Measurements from ENCODE around the gene UNKL. TPM values are rescaled to one million over a fixed set of nuclear protein-coding genes. Genes with fewer than 3 reads are reported as not detected.

UNKL gene
- total RNA-seq, 2 experiments from 2014 or later: 26.0 to 33.4 TPM

- DNase-seq: no peak
- no peaks in the 10 kb centered on the region for H3K9me3 Mint-ChIP-seq
- no peaks in the 10 kb centered on the region for H3K27me3 Mint-ChIP-seq
- intact Hi-C loops (cut with micrococcal nuclease): no loop called here
- CTCF ChIA-PET: interaction anchor here (1.5 kb wide), 1 partner anchor 11 kb away, joined by 6 read pairs; no protein-coding TSS in a partner anchor
- H3K27ac Mint-ChIP-seq: no peak overlapping the region
- H3K36me3 Mint-ChIP-seq: peaks cover 6% of the 10 kb centered on the region
- H3K4me3 Mint-ChIP-seq: no peak overlapping the region
- peaks cover 15% of the 10 kb centered on the region for H3K4me1 Mint-ChIP-seq (ENCODE audit: low read depth)
- POLR2A ChIA-PET: no interaction called here
These were observed 39.8 kb downstream of the UNKL start for GRCh38 chr16:1374418-1375297.

GRCh38 chr16:1372292-1372950 is 42.1 kb downstream of the UNKL start:
- ChIA-PET POLR2A (no interaction called here), CTCF (no interaction called here)
- Mint-ChIP-seq H3K4me1 (ENCODE audit: low read depth) (no peaks in the 10 kb centered on the region), H3K27me3 (no peaks in the 10 kb centered on the region), H3K36me3 (peaks cover 3% of the 10 kb centered on the region), H3K4me3 (no peak overlapping the region), H3K27ac (no peak overlapping the region), H3K9me3 (no peaks in the 10 kb centered on the region)
- intact Hi-C loops (cut with micrococcal nuclease): no loop called here
- DNase-seq: no peak

DNA sequence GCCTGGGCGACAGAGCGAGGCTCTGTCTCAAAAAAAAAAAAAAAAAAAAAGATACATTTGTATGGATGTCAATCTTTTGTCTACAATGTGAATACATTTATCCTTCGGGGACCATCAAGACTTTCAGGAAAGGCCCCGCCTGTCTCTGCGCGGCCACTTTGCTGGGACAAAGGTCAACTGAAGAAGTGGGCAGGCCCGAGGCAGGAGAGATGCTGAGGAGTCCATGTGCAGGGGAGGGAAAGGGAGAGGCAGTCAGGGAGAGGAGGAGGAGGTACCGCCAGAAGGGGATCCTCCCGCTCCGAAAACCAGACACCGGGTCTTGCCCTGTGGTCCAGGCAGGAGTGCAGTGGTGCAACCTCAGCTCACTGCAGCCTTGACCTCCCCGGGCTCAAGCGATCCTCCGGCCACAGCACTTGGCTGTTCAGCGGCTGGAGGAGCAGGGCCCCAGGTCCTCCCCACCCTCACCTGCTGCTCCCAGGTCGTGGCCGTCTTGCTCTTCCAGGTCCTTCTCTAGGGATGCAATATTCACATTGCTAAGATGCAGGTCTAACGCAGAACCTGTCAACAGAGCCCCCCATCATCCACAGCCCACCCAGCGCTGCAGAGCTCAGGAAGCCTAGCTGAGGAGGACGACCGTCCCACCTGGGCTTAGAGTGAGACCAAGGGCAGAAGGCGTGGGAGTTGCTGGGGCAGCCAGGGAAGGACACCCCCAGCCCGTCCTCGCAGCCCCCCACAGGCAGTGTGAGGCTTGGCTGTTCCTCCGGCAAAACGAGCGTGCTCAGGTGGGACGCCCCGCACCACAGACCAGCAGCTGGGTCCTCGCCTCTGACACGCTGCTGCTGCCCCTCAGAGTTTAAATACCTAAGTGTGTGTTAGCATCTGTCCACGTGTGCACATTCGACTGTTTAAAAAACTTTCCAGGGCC is 43.2 kb downstream of the UNKL start:
- CTCF ChIA-PET: interaction anchor here (3.5 kb wide), 1 partner anchor 7 kb away, joined by 11 read pairs; no protein-coding TSS in a partner anchor
- POLR2A ChIA-PET: no interaction called here
- intact Hi-C loops (cut with micrococcal nuclease): no loop called here
- DNase-seq: no peak
- no peaks in the 10 kb centered on the region for H3K4me1 Mint-ChIP-seq (ENCODE audit: low read depth)
- H3K36me3 Mint-ChIP-seq: peaks cover under 1% of the 10 kb centered on the region
- no peaks in the 10 kb centered on the region for H3K9me3 Mint-ChIP-seq
- no peak overlapping the region for H3K4me3 Mint-ChIP-seq
- no peak overlapping the region for H3K27ac Mint-ChIP-seq
- no peaks in the 10 kb centered on the region for H3K27me3 Mint-ChIP-seq

DNA sequence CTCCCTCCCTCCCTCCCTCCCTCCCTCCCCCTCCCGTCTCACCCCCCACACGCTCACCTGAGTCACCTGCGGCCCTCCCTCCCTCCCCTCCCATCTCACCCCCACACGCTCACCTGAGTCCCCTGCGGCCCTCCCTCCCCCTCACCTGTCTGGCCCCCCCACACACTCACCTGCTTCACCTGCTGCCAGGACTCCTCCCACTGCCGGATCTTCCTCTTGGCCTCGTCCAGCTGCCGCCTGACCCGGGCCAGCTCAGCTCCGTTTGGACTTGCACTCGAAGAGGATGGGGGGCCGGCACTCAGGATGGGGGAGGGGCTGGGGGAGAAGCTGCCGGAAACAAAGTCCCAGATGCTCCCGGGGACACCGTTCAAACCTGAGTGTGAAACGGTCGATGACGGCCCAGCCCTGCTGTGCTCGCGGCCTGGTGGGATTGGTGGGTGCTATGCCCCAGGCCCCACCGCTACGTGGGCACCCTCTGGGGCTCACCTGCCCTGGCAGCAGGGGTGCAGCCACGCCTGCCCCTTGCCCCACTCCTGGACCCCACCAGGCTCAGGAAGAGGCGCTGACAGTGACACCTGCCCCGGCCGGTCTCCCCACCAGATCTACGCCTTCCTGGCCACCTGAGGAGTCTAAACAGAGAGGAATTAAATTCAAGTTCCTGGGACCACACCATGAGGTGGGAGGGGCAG is 46.9 kb downstream of the UNKL start:
- Mint-ChIP-seq H3K27ac (no peak overlapping the region), H3K36me3 (peaks cover 10% of the 10 kb centered on the region), H3K9me3 (no peaks in the 10 kb centered on the region), H3K4me3 (no peak overlapping the region), H3K27me3 (no peaks in the 10 kb centered on the region), H3K4me1 (ENCODE audit: low read depth) (peaks cover 6% of the 10 kb centered on the region)
- intact Hi-C loops (cut with micrococcal nuclease): no loop called here
- CTCF ChIA-PET: no interaction called here
- POLR2A ChIA-PET: interaction anchor here (1.5 kb wide), 1 partner anchor 11 kb away, joined by 4 read pairs; no protein-coding TSS in a partner anchor
- DNase-seq: no peak

DNA sequence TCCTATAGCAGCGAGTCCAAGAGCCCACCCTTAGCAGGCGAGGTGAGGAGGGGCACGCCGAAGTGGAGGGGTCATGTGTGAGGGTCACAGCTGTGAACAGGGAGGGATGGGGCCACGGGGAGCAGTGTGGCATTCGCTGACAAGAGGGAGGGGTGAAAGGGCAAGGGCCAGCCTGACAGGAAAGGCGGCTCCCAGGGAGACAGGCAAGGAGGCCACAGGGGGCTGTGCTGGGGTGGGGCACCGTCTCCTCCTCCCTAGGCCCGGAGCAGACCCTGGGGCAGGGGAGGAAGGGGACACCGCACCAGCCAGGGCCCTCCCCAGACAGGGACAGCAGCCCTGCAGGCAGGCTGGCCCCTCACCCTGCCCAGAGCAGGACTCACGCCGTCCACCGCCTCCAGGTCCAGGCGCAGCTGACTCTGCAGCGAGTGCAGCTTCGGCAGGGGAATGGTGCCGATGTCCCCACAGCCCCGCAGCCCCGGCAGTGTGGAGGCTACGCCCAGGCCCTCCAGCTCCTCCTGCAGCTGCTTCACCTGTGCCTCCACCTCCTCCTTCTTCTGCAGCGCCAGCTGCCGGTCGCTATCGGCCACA is 47.7 kb downstream of the UNKL start:
- CTCF ChIA-PET: no interaction called here
- intact Hi-C loops (cut with micrococcal nuclease): no loop called here
- Mint-ChIP-seq H3K36me3 (peaks cover 10% of the 10 kb centered on the region), H3K4me1 (ENCODE audit: low read depth) (peaks cover 6% of the 10 kb centered on the region), H3K27me3 (no peaks in the 10 kb centered on the region), H3K4me3 (no peak overlapping the region), H3K27ac (no peak overlapping the region), H3K9me3 (no peaks in the 10 kb centered on the region)
- DNase-seq: no peak
- POLR2A ChIA-PET: interaction anchor here (1.5 kb wide), 1 partner anchor 12 kb away, joined by 4 read pairs; no protein-coding TSS in a partner anchor

- no peak overlapping the region for H3K4me3 Mint-ChIP-seq
- H3K9me3 Mint-ChIP-seq: no peaks in the 10 kb centered on the region
- ChIA-PET POLR2A (interaction anchor here (1.5 kb wide), 1 partner anchor 13 kb away, joined by 4 read pairs; no protein-coding TSS in a partner anchor), CTCF (interaction anchor here (3.2 kb wide), 1 partner anchor 14 kb away, joined by 49 read pairs; no protein-coding TSS in a partner anchor)
- intact Hi-C loops (cut with micrococcal nuclease): no loop called here
- H3K36me3 Mint-ChIP-seq: peaks cover 10% of the 10 kb centered on the region
- no peak for DNase-seq
- no peaks in the 10 kb centered on the region for H3K27me3 Mint-ChIP-seq
- H3K27ac Mint-ChIP-seq: no peak overlapping the region
- H3K4me1 Mint-ChIP-seq (ENCODE audit: low read depth): peaks cover 6% of the 10 kb centered on the region
These were observed 48.3 kb downstream of the UNKL start for GRCh38 chr16:1366060-1366711.

DNA sequence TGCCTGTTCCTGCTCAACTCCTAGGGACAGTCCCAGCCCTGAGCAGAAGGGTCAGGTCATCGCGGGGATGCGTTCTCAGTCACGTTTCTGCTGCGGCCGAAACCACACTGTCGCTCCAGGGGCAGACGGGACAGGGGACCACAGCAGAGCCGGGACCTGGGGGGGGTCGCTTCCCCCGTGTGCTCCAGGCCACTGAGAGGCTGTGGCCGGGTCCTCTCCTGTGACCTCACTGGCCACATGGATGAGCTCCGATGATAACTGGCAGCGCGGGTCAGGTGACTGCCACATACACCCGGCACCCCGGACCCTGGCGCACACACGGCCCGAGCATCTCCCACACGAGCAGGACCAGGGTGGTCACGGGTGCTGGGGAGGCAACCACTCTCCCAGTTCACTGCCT is 50.0 kb downstream of the UNKL start:
- ChIA-PET CTCF (interaction anchor here (0.6 to 3.2 kb wide), 15 partner anchors 15 to 359 kb away, joined by 3 to 49 read pairs (median 4); partner anchors contain the start of genes BAIAP3, JPT2, MAPK8IP3 and TELO2), POLR2A (interaction anchor here (0.8 to 1.2 kb wide), 4 partner anchors 14 to 44 kb away, joined by 3 to 5 read pairs (median 4); no protein-coding TSS in a partner anchor)
- no peak overlapping the region for H3K27ac Mint-ChIP-seq
- no peak for DNase-seq
- H3K9me3 Mint-ChIP-seq: no peaks in the 10 kb centered on the region
- H3K27me3 Mint-ChIP-seq: no peaks in the 10 kb centered on the region
- intact Hi-C loops (cut with micrococcal nuclease): loop anchor here (5.0 kb wide), 1 partner anchor 48 kb away; the partner anchor contains the start of gene UNKL
- H3K4me3 Mint-ChIP-seq: no peak overlapping the region
- H3K4me1 Mint-ChIP-seq (ENCODE audit: low read depth): peaks cover 6% of the 10 kb centered on the region
- H3K36me3 Mint-ChIP-seq: peaks cover 10% of the 10 kb centered on the region

DNA sequence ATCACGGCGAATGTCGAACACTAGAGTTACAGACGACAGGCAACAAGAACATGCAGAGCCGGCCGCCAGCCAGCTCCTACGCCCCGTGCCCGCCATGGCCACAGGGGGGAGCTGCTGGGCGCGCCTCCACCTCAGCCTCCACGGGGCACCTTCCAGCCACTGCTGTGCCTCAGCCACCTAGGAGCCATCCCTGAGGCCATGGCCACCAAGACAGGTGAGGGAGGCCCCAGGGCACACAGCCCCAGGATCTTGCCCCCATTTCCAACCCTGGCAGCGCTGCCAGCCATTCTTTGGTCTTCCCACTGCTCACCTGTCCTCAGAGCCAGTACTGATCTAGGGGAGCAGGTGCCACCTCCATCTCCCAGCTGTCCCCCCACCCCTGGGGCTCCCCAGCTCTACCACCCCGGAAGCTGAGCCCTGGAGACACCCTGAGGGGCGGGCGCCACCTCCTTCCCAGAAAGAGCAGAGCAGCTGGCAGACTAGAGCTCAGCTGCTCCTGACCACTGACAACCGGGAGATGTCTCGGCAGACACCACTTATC is 50.9 kb downstream of the UNKL start:
- H3K36me3 Mint-ChIP-seq: peaks cover 10% of the 10 kb centered on the region
- peaks cover 6% of the 10 kb centered on the region for H3K4me1 Mint-ChIP-seq (ENCODE audit: low read depth)
- intact Hi-C loops (cut with micrococcal nuclease): loop anchor here (5.0 kb wide), 1 partner anchor 49 kb away; the partner anchor contains the start of gene UNKL
- ChIA-PET CTCF (interaction anchor here (0.6 to 3.2 kb wide), 29 partner anchors 10 to 474 kb away, joined by 3 to 49 read pairs (median 4); partner anchors contain the start of genes BAIAP3, GNPTG, JPT2 and MAPK8IP3), POLR2A (interaction anchor here (0.9 to 1.1 kb wide), 3 partner anchors 10 to 21 kb away, joined by 3 to 5 read pairs (median 3); no protein-coding TSS in a partner anchor)
- DNase-seq: peak; percentile 81
- no peaks in the 10 kb centered on the region for H3K9me3 Mint-ChIP-seq
- H3K27ac Mint-ChIP-seq: peak overlapping the region; percentile 60
- no peak overlapping the region for H3K4me3 Mint-ChIP-seq
- no peaks in the 10 kb centered on the region for H3K27me3 Mint-ChIP-seq

- no peaks in the 10 kb centered on the region for H3K9me3 Mint-ChIP-seq
- intact Hi-C loops (cut with micrococcal nuclease): loop anchor here (5.0 kb wide), 1 partner anchor 49 kb away; the partner anchor contains the start of gene UNKL
- peaks cover 10% of the 10 kb centered on the region for H3K36me3 Mint-ChIP-seq
- H3K27me3 Mint-ChIP-seq: no peaks in the 10 kb centered on the region
- no peak for DNase-seq
- H3K27ac Mint-ChIP-seq: no peak overlapping the region
- ChIA-PET POLR2A (interaction anchor here (1.1 kb wide), 1 partner anchor 9 kb away, joined by 3 read pairs; no protein-coding TSS in a partner anchor), CTCF (interaction anchor here (0.6 to 3.2 kb wide), 21 partner anchors 9 to 475 kb away, joined by 3 to 49 read pairs (median 5); partner anchors contain the start of genes BAIAP3, GNPTG, MAPK8IP3 and TELO2)
- peaks cover 6% of the 10 kb centered on the region for H3K4me1 Mint-ChIP-seq (ENCODE audit: low read depth)
- H3K4me3 Mint-ChIP-seq: no peak overlapping the region
These were observed 51.7 kb downstream of the UNKL start for GRCh38 chr16:1362807-1363206.
